Measurements from ENCODE around the gene KIF25.

GRCh38 chr6:168092541-168092940 lies 95.1 kb downstream of the KIF25 start:
- TF ChIP-seq CTCF (IDR thresholded peaks at IDR 0.05): no peak
- TF ChIP-seq USF2 (IDR thresholded peaks at IDR 0.05): no peak
- TF ChIP-seq ELK1 (IDR thresholded peaks at IDR 0.05; ENCODE audit: low read depth, low read length): no peak
- no peak for TF ChIP-seq PBX3 (IDR thresholded peaks at IDR 0.05)
- TF ChIP-seq JUN (IDR thresholded peaks at IDR 0.05): no peak
- no peak for TF ChIP-seq RAD21 (conservative IDR thresholded peaks at IDR 0.05 in 1 of 2, IDR thresholded peaks at IDR 0.05 in 1 of 2)
- TF ChIP-seq NFE2L2 (conservative IDR thresholded peaks at IDR 0.05; ENCODE audit: low read length): no peak
- TF ChIP-seq REST (IDR thresholded peaks at IDR 0.05): no peak
- no peak for TF ChIP-seq CHD4 (IDR thresholded peaks at IDR 0.05; ENCODE audit: borderline replicate concordance)

Data from A549 (cell line).